Measurements from ENCODE around the gene LSM11.
A peak's percentile ranks its signal among the peaks of the same experiment; 100 is the strongest.
"Not testable (repeated sequence)": the region's sequence is repeated elsewhere in the genome, so short reads cannot be mapped to it uniquely, and the experiment has no call there.

Gene LSM11

DNA sequence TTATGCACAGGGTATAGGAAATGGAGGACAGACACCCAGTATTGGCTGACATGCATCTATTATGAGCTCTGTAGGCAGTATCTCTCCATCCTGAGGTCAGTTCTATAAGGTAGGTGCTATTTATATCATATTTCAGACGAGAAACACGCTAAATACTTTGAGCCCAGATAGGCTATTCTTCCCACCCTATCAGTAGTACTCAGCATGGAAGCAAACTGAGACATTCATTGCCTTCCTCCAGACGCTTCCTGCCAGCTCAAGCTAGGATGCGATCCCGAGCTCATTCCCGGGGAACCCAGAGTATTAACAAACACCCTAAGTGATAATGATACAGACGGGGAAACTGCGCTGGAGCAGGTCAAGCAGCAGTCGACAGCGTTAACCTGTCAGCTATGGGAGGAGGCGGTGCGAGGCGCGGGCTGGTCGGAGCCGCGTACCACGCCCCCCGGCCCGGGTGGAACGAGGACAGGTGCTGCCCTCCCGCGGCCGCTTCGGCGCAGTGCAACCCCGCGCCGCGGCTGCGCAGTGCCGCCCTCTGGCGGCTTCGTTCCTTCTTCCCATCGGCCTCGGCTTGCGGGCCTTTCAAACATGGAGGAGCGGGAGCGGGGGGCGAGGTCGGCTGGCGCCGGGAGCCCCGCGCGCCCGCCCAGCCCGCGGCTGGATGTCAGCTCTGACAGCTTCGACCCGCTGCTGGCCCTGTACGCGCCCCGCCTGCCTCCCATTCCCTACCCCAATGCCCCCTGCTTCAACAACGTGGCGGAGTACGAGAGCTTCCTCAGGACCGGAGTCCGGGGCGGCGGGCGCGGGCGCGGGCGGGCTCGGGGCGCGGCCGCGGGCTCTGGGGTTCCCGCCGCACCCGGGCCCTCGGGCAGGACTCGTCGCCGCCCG lies at the start of gene LSM11:
Gene LSM11 (plus strand): TSS at position 550 of the 888 bp plus-strand sequence. CDS start 39 bp downstream, at position 589.
- peak; percentile 79 for DNase-seq

DNA sequence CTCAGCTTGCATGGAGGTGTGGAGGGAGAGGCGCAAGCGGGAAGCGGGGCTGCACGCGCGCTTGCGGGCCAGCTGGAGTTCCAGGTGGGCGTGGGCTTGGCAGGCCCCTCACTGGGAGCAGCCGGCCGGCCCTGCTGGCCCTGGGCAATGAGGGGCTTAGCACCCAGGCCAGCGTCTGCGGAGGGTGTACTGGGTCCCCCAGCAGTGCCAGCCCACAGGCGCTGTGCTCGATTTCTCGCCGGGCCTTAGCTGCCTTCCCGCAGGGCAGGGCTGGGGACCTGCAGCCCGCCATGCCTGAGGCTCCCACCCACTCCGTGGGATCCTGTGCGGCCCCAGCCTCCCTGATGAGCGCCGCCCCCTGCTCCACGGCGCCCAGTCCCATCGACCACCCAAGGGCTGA lies 49.7 kb upstream of the LSM11 start:
- DNase-seq = not testable (repeated sequence)

DNA sequence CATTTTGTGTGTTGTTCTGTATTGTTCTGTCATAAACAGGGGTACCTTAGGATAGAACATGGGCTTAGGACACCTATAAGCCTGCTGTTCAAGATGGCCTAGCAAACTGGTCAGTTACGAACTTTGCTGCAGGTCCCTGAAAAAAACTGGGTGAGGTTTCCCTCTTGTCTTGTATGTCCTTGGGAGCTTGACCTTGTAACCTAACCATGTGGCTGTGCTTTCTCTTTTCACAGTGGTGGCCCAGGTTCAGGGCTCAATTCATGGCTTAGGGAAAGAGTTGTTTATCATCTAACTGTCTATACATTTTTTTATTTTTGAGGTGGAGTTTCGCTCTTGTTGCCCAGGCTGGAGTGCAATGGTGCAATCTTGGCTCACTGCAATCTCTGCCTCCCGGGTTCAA lies 47.4 kb upstream of the LSM11 start:
- not testable (repeated sequence) for DNase-seq

DNA sequence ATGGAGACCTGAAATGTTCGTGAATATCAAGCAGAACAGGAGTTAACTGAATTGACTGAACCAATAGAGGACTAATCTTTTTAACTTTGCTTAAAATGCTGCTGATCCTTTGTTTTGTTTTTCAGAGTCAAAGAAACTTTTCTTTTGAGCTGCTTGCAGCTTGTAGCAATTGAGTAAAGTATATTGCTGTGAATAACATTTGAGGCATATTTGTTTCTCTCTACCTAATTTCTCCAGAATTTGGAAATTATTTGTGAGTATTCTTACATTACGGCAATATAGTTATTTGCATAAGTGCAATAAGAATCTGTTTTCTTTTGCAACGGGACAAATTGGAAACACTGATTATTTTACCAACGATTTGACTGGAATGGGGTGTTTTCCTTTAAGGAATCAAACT lies 44.8 kb upstream of the LSM11 start:
- DNase-seq = not testable (repeated sequence)

DNA sequence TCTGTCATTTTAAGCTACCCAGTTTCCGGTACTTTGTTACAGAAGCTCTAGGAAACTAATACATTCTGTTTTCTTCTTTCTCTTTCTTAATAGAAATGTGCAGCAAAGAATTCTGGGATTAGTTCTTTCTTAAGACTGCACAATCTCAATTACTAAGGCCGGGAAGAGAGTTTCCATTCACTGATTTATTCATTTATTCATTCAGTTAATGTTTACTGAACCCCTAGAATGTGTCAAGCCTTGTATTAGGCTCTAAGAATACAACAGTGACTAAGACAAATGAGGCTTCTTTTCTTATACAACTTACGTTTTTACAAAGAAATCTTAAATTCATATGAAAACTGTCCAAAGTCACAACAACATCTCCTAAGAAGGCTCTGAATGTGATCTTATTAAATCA lies 39.8 kb upstream of the LSM11 start:
- no peak for DNase-seq

DNA sequence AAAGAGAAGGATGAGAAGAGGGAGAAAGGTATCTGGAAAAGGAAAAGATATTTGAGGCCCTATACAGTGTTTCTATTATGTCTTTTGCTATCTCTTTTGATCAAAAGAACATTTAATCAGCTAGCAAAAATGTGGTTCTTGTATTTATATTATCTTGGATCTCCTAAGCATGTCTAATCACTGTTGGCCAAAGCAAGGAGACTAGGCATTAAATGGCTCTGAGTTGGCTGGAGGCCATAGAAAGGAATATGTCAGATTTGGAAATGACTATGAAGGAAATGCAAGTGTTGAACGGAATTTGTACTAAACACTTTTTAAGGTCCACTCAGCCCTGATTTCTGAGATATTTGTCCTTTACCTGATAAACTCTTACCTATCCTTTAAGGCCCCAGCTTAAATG lies 34.6 kb upstream of the LSM11 start:
- no peak for DNase-seq

DNA sequence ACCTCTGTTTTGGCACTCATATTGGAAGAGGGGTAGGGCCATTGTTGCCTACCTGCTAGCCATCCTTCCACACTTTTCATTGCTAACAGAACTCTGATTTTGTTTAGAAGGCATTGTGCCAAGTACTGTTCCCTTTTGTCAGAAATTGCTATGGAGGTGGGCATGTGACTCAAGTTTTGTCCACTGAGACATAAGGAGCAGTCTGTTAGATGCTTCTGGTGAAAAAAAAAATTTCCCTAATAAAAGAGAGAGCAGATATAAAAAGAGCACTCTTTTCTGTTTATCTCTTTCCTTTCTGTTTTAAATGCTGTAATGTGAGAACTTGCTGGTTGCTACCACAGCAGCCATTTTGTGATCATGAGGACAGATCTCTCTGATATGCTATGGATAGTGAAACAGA lies 34.2 kb upstream of the LSM11 start:
- DNase-seq = no peak

DNA sequence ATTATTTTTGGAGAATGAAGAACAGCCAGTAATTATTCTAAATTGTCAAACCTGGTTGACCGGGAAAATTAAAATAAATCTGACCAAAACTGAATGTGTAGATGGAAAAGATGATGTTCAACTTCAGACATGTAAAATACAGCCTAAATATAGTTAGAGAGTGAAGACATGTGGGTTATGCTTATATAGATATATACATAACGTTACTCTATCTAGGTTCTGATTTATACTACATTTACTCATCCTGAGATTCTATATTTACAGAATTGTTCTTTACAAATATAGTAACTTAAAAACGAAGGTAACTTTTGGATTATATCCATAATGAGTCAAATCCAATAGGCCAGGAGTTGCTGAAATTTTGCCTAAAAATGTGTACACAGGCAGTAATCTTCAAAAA lies 33.1 kb upstream of the LSM11 start:
- DNase-seq = no peak

DNA sequence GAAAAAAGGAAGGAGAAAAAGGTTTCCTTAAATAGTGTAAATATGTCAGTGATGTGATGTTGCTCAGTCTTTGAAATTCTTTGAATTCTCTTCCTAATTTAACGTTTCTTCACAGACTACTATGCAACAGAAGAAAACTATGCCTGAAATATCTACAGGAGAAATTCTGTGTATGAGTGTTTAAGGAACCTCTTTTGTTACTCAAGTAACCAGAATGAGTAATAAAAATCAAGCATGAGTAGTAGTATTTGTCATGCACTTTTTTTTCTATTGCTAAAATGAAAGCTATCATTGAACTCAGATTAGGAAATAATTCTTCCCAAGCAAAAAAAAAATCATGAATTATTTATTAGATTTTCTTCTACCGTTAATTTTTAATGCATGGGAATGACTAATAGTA lies 32.6 kb upstream of the LSM11 start:
- no peak for DNase-seq

DNA sequence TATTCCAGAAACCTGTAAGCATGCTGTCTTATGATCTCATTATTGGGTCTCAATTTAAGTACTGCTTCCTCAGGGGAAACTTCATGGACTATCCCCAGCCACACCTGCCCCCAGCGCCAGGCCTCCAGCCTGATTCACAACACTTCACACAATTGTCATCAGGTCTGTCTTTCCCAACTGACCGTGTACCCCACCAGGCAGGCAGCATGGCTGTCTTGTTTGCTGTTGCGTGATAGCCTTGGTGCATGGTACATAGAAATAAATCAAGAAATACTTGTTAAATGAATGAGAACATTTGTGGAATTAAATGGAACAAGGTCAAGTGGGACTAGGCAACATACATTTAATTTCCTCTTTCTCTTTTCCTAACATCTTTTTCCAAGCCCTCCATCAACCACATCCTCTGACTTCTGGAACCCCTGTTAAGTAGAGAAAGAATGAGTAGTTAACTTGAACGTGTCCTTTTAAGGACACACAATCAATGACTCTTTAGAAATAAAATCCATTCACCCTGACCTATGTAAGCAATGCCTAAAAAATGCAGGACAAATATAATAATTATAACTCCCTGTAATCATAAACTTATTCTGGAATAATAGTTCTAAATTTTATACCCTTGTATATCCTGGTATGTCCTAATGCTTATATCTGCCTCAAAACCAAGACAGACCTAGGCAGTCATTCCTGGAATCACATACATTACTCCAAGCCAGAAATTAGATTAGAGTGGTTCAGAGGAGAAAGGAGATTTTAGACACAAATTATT lies 29.5 kb upstream of the LSM11 start:
- no peak for DNase-seq

DNA sequence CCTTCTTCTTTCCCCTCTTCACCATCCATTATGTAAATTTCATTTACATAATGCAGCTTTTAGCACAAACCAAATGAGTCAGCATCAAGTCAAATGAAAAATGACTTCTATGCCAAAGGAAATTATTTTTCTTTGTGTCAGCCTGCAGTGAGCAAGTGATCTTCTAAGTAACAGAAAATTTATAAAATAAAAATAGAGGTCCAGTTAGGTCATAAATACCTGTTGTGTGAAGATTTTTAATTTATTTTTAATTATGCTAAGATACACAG lies 29.0 kb upstream of the LSM11 start:
- DNase-seq = no peak

DNA sequence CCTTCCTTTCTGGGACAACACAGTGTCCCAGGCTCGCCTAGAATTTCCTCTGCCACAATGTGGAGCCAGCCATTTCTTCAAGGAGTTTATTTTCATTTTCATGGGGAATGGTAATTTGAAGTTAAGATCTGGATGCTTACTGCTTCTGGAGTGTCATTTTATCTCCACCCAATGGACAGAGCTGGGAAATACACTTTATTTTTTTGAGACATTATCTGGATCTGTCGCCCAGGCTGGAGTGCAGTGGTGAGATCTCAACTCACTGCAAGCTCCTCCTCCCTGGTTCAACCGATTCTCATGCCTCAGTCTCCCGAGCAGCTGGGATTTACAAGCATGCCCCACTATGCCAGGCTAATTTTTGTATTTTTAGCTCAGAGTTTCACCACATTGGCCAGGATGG lies 25.0 kb upstream of the LSM11 start:
- DNase-seq = peak; percentile 44

DNA sequence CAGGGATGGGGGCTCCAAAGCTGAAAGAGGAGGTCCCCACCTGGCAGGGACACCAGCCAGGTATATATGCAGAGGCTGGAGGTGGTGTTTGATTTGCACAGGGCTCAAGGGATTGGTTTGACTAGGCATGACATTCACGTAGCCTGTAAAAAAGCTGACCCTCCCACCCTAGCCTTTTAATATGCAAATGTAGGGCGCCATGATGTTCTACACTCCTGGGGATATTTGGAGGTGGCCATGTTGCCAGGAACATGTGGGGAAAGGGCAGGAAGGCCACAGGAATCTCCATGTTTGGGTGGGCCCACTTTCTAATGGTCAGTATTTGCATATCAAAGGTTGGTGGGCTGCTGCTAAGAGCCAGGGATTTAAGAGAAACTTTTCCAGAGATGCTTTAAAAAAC lies 24.3 kb upstream of the LSM11 start:
- DNase-seq = no peak

DNA sequence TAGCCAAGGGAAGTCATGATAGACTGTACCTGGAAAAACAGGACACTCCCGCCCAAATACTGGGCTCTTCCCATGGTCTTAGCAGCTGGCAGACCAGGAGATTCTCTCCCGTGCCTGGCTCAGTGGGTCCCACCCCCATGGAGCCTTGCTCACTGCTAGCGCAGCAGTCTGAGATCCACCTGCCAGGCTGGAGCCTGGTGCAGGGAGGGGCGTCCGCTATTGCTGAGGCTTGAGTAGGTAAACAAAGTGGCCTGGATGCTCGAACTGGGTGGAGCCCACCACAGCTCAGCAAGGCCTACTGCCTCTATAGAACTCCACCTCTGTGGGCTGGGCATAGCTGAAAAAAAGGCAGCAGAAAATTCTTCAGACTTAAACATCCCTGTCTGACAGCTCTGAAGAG lies 22.4 kb upstream of the LSM11 start:
- no peak for DNase-seq

DNA sequence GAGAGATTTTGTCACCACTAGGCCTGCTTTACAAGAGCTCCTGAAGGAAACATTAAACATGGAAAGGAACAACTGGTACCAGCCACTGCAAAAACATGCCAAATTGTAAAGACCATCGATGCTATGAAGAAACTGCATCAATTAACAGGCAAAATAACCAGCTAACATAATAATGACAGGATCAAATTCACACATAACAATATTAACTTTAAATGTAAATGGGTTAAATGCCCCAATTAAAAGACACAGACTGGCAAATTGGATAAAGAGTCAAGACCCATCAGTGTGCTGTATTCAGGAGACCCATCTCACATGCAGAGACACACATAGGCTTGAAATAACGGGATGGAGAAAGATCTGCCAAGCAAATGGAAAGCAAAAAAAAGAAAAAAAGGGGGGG lies 20.6 kb upstream of the LSM11 start:
- not testable (repeated sequence) for DNase-seq

DNA sequence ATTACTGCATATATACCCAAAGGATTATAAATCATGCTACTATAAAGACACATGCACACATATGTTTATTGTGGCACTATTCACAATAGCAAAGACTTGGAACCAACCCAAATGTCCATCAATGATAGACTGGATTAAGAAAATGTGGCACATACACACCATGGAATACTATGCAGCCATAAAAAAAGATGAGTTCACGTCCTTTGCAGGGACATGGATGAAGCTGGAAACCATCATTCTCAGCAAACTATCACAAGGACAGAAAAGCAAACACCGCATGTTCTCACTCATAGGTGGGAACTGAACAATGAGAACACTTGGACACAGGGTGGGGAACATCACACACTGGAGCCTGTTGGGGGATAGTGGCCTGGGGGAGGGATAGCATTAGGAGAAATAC lies 16.9 kb upstream of the LSM11 start:
- DNase-seq = not testable (repeated sequence)

DNA sequence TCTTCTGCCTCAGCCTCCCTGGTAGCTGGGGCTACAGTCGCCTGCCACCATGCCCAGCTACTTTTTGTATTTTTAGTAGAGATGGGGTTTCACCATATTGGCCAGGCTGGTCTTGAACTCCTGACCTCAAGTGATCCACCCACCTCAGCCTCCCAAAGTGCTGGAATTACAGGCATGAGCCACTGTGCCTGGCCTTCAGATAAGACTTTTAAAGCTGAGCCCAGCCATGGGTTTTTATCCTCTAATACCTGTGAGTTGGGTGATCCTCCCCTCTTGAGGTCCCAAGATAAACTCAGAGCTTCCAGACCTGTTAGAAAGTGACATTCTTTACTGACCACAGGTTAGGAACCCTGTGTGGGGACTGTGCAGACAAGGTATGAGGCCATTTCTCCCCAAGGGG lies 15.7 kb upstream of the LSM11 start:
- not testable (repeated sequence) for DNase-seq

DNA sequence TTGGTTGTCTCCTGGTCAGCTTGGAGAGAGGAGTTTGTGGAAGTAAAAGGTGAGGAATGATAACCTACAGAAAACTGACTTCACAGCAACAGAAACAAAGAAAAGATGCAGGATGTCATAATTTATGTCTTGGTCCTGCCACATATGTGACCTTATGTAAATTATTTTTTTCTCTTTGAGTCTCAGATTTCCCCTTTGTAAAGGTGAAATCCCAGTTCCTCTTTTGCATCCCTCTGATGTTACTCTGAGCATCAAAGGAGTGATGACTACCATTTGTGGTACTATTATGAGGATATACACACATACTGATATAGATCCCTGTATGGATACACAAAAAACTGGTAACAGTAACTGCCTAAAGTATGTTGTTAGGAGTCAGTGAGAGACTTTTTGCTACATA lies 13.7 kb upstream of the LSM11 start:
- no peak for DNase-seq

DNA sequence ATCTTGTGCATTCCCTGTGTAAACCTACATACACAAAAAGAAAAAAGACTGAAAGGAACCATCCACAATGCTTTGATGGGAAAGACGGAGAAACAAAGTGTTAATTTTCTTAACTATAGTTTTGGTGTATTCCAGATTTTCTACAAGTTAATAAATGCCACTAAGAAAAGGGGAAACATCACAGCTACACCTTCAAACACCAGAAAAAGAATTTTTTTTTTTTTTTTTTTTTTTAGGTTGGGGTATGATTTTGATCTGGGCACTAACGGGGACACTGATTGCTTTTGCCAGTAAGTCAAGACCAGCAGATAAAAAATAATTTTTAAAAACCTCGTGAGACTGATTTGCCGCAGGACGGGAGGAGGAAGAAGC lies 12.6 kb upstream of the LSM11 start:
- no peak for DNase-seq

DNA sequence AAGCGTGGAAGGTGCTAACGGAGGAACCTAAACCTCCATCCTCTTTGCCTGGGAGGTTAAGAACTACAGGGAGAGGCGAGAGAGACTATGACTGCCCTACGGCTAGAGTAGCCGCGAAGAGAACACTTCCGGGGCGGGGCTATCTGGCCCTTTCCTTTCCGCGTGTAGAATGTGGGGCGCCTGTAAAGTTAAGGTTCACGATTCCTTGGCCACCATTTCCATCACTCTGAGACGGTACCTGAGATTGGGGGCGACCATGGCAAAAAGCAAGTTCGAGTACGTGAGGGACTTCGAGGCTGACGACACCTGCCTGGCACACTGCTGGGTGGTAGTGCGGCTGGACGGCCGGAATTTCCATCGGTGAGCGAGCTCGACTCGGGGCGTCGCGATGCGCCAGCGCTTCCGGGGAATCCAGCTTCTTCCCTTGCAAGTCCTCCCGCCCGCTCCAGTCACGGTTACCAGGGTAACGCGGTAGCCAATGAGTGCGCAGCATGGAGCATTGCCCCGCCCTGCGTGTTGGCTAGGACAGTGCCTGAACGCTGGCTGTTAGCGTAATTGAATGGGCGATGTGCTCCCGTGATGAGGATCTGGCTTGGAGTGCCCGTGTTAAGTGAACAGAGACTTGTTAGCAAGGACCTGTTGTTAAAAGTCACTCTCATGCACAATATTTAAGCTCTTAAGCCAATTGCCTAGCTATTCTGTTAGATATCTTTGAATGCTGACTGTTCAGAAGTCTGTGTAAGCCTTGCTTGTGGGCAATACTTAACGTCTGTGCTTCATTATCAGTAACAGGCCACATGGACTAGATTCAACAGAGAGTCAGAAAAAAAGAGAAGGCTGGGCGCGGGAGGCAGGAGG lies 12.0 kb upstream of the LSM11 start, which contains the start of gene THG1L:
Gene THG1L (plus strand): TSS at position 149 of the 858 bp plus-strand sequence. CDS start 21 bp downstream, at position 170.
- peak; percentile 92 for DNase-seq

DNA sequence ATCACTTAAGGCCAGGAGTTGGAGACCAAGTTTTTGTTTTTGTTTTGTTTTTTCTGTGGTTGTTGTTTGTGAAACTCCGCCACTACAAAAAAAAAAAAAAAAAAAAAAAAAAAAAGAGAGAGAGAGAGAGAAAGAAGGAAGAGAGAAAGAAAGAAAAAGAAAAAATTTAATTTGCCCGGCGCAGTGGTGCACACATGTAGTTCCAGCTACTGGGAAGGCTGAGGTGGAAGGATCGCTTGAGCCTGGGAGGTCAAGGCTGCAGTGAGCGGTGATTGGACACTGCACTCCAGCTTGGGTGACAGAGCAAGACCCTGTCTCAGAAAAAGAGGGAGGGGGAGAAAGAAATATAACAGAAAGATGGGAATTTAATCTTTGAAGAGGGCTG lies 11.4 kb upstream of the LSM11 start:
- DNase-seq = no peak

DNA sequence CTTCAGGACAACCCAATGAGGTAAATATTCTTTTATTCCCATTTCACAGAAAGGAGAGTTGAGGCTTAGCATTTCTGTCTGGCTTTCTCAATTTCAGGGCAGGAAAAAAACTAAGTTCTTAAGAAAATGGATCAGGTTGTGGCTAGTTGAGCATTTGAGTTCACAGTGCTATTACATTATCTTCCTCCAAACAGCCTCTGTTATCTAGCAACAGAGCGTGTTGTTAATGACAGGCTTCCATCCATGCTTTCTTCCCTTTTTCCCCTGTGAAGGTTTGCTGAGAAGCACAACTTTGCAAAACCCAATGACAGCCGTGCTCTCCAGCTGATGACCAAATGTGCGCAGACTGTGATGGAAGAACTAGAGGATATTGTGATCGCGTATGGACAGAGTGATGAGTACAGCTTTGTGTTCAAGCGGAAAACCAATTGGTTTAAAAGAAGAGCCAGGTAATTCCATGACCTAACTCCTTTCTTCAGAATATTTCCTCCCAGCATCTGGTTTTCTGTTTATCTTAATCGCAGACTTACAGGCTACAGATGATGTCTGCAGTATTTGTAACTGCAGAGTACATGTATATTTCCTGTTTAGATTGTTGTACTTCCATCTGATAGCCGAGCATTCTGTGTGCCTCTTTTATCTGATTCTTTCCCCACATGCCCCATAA lies 10.8 kb upstream of the LSM11 start:
- no peak for DNase-seq

DNA sequence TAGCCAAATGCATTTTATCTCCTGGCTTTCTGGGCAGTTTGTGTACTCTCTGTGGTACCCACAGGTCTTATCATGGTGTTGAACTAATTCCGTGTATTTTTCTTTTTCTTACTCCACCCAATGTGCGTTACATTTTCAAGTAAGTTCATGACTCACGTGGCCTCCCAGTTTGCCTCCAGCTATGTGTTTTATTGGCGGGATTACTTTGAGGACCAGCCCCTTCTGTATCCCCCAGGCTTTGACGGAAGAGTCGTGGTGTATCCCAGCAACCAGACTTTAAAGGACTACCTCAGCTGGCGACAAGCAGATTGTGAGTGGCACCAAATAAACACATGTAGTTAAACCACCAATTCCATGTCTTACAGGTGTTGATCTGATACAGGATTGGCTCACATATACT lies 9.1 kb upstream of the LSM11 start:
- DNase-seq = no peak

Data from NCI-H748 treated with DMSO at 0.1 percent for 48 hours (cell line).